Keratinocyte (primary cell): ENCODE data around the gene POLE2.

Source experiments
- EZH2 ChIP-seq: IDR thresholded peaks from one replicate; pipeline ENCODE4 v1.6.1; 2012; ENCODE audit warnings: inconsistent platforms, mild to moderate bottlenecking, low read length, moderate library complexity
- TF ChIP-seq, protein P1 (sequence below), 3 experiments: IDR thresholded peaks in 1 of 3; conservative IDR thresholded peaks in 1 of 3; optimal IDR thresholded peaks in 1 of 3; 2 replicates in 2 of 3; 3 replicates in 1 of 3; pipeline versions ENCODE3 to v1.5.1; 2011; ENCODE audit warnings: low read length in 3 of 3, mild to moderate bottlenecking in 3 of 3, moderate library complexity in 2 of 3, control low read depth in 1 of 3, inconsistent platforms in 1 of 3; ENCODE audit not compliant: insufficient read depth in 2 of 3; ENCODE audit errors: extremely low read depth in 1 of 3

- TF ChIP-seq, protein P1, sequence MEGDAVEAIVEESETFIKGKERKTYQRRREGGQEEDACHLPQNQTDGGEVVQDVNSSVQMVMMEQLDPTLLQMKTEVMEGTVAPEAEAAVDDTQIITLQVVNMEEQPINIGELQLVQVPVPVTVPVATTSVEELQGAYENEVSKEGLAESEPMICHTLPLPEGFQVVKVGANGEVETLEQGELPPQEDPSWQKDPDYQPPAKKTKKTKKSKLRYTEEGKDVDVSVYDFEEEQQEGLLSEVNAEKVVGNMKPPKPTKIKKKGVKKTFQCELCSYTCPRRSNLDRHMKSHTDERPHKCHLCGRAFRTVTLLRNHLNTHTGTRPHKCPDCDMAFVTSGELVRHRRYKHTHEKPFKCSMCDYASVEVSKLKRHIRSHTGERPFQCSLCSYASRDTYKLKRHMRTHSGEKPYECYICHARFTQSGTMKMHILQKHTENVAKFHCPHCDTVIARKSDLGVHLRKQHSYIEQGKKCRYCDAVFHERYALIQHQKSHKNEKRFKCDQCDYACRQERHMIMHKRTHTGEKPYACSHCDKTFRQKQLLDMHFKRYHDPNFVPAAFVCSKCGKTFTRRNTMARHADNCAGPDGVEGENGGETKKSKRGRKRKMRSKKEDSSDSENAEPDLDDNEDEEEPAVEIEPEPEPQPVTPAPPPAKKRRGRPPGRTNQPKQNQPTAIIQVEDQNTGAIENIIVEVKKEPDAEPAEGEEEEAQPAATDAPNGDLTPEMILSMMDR (optimal IDR thresholded peaks at IDR 0.05 in 1 of 3, IDR thresholded peaks at IDR 0.05 in 1 of 3, conservative IDR thresholded peaks at IDR 0.05 in 1 of 3; ENCODE audit: extremely low read depth in 1 of 3, insufficient read depth in 2 of 3, low read length in 3 of 3): no peak
- TF ChIP-seq EZH2: no peak
These were observed 68.3 kb downstream of the POLE2 start for GRCh38 chr14:49619730-49620129.
